GM12891 (cell line): ENCODE results near the gene SRP14.

Source experiments
- PAX5 ChIP-seq: IDR thresholded peaks from 2 replicates; pipeline ENCODE4 v1.6.1; 2011; ENCODE audit warnings: low read length, moderate library complexity, mild to moderate bottlenecking; ENCODE audit not compliant: insufficient read depth, severe bottlenecking
- POLR2A ChIP-seq: IDR thresholded peaks from 2 replicates; pipeline ENCODE4 v1.6.1; 2011; ENCODE audit warnings: low read depth, low read length, control low read depth
- POLR2AphosphoS5 ChIP-seq: IDR thresholded peaks from 2 replicates; pipeline ENCODE4 v1.6.1; 2011; ENCODE audit warnings: low read depth, low read length, control low read depth
- POU2F2 ChIP-seq: IDR thresholded peaks from 2 replicates; pipeline ENCODE4 v1.6.1; 2011; ENCODE audit warnings: low read depth, mild to moderate bottlenecking, control low read depth, low read length, moderate library complexity
- SPI1 ChIP-seq: IDR thresholded peaks from 2 replicates; pipeline ENCODE4 v1.6.1; 2011; ENCODE audit warnings: low read depth, low read length, control low read depth
- TAF1 ChIP-seq: IDR thresholded peaks from 2 replicates; pipeline ENCODE4 v1.6.1; 2011; ENCODE audit warnings: low read depth, low read length, control low read depth

DNA sequence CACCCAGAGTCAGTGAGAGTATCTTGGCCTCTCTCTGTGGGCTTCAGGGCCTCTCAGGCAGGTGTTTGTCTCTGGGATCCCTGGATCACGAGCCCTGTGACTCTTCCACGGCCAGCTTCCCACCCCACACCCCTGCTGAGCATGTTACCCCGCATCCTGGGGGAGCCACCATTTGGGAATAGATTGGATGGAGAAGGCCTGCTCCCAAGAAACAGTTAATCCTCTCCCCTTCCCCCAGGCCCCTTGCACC, 15.5 kb upstream of the SRP14 start:
- TF ChIP-seq TAF1 (no peak), POLR2AphosphoS5 (peak; percentile 49; the same call in 1 of the 2 replicates), POLR2A (no peak), POU2F2 (no peak), SPI1 (no peak), PAX5 (no peak)
